ENCODE measurements around the gene CYP4B1.

CYP4B1 gene

DNA sequence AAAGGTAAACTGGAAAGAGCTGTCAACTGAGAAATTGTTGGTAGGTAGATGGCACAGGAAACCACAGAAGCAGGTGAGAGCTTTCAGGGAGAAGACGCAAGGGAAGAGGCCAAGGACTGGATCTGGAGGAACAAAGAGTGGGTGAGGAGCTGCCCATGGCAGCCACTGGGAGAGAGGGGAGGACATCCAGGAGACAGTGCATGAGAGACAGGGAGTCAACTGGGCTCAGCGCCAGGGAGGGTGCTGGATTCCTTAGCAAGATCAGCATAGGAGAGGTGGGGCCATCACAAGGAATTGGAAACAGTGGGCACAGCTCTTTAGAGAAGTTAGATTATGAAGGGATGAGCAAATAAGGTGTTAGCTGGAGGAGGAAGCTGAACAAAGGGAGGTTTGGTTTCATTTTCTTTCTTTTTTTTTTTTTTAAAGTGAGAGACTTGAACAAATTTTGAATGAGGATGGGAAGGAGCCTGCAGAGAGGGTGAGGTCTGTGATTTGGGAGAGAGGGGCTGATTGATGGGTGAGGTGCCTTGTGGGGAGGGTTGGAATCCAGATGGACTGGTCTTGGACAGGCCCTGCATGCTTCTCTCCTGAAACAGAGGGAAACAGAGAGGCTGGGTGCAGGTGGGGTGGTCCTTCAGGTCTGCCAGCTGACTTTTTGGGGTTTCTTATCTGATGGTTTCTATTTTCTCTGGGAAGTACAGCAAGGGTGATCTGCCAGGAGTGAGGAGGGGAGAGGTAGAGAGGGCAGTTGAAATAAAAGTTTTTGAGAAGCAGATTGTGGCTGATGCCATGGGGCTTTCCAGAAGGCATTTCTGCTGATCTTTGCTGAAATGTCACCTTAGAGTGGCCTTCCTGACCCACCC is 5.4 kb downstream of the CYP4B1 start:
- DNase-seq = no peak
- TF ChIP-seq GATA1 (IDR thresholded peaks at IDR 0.05; ENCODE audit: low read depth, low read length) = no peak
- TF ChIP-seq POLR2A (IDR thresholded peaks at IDR 0.05; ENCODE audit: low read length) = no peak

DNA sequence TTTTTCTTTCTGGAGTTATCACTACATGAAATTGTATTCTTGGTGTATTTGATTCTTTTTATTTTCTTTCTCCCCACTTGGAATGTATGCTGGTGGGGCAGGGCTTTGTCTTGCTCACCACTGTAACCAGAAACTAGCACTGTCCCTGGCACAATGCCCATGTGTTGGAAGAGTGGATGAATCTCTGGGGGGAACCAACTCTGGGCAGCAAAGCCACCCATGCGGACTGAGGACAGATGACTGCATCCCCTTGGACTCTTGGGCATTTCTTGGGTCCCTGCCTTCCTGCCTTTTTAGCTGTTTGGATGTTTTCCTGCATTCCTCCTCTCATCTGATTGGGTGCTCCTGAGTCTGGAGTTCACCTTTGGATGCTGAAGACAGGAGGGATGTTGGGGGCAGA is 6.1 kb downstream of the CYP4B1 start:
- no peak for TF ChIP-seq POLR2A (IDR thresholded peaks at IDR 0.05; ENCODE audit: low read length)
- no peak for TF ChIP-seq GATA1 (IDR thresholded peaks at IDR 0.05; ENCODE audit: low read depth, low read length)
- DNase-seq = no peak

DNA sequence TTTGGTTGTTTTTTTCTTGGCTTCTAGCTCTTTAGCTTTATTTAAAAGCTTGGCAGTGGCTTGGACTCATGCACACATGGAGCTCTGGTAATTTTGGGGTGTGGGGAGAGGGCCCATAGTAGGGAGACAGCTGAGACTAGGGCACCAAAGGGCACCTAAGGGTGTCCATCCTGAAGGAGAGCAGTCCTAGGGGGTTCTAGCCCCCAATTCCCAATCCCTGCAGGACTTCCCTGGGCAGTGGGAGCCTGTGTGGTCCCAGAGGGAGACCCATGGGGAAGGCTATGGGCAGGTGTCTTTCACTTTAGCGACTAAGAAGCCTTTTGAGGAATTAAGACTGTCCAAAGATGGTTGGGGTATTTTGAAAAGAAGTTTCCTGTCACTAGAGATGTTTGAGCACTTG is 6.9 kb downstream of the CYP4B1 start:
- TF ChIP-seq GATA1 (IDR thresholded peaks at IDR 0.05; ENCODE audit: low read depth, low read length) (no peak), POLR2A (IDR thresholded peaks at IDR 0.05; ENCODE audit: low read length) (no peak)
- DNase-seq = no peak

DNA sequence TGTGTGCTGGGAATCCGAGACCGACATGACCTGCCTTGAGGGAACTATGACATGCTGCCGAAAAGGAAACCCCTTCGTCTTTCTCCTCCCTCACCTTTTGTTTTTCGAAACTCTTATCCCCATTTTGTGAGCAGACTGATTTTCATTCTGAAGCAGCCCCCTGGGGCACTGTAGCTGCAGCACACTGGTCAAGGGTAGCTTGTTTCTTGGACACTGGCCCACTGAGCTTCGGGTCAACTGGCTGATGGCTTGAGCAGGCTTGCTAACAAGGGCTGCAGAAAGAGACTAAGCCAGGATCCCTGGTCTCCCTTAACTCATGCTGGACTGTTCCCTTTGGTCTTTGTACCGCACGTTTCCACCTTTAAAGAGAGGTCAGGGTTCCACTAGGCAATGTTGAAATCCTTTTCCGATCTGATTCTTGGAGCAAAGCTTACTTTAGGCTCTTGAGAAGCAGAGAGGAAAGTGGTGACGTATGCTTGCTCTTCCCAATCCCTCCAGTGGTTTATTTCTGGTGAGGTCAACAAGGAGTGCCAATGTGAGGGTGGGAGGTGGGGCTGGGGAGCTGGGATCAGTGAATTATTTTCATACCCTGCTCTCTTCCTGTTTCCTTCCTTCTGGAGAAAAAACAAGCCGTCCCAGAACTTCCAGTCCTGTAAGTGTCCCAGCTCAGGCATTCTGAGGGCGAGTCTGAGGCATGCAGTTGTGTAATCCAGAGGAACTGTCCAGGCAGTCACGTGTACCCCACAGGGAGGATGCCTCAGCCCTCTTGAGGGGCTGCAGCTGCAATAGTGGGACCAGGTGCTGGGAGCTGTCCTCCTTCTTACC is 7.6 kb downstream of the CYP4B1 start:
- TF ChIP-seq POLR2A (IDR thresholded peaks at IDR 0.05; ENCODE audit: low read length) = no peak
- TF ChIP-seq GATA1 (IDR thresholded peaks at IDR 0.05; ENCODE audit: low read depth, low read length) = no peak

DNA sequence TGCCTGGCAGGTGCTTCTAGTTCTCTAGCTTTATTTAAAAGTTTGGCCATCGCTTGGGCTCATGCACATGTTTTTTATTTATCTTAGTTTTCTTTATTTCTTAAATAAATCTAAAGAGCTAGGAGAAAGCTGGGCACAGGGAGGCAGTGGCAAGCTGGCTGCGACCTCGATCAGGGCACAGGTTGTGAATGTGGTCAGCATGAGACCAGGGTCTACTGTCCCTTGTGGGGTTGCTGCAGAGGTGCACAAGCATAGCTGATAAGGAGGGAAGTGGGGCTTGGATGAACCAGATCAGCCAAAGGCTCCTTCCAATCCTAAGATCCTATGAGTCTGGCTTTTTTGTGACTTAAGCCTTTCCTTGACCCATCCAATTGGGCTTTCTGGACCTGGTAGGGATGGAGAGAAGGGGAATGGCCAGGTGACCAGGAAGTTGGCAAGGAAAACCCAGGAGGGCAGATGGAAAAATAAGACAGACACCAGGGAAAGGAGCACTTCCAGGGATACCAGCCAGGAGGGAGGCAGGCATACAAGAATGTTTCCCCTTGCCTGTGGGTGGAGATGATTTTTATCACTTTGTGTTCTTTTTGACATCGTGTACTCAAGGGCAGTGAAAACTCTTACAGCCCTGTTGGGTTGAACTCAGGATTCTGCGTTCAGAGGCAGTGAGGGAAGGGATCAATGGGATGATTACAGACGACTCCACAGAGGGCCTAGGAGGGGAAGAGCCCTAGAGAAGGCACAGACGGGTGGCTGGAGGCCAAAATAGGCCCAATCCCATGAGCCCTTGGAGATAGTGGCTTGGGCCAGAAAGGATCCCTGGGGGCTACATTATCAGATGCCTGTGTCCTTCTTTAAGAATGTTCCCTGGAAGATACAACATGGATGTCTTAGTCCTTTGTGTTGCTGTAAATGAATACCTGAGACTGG is 8.5 kb downstream of the CYP4B1 start:
- no peak for DNase-seq

More for the DNA sequence above, 7.6 kb downstream of the CYP4B1 start:
- no peak for DNase-seq

DNA sequence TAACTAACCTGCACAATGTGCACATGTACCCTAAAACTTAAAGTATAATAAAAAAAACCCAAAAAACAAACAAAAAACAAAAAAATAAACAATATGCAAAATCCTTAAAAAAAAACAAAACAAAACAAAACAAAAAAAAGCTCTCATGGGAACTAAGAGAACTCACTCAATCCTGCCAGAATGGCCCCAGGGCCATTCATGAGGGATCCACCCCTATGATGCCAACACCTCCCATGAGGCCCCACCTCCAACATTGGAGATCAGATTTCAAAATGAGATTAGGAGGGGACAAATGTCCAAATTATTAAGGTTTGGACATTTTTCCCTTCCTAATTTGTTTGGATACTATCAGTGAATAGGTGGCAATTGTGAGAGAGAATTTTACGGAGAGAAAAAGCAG is 10.2 kb downstream of the CYP4B1 start:
- no peak for DNase-seq
- no peak for TF ChIP-seq POLR2A (IDR thresholded peaks at IDR 0.05; ENCODE audit: low read length)
- no peak for TF ChIP-seq GATA1 (IDR thresholded peaks at IDR 0.05; ENCODE audit: low read depth, low read length)

More for the DNA sequence above, 8.5 kb downstream of the CYP4B1 start:
- TF ChIP-seq GATA1 (IDR thresholded peaks at IDR 0.05; ENCODE audit: low read depth, low read length) = no peak
- no peak for TF ChIP-seq POLR2A (IDR thresholded peaks at IDR 0.05; ENCODE audit: low read length)

DNA sequence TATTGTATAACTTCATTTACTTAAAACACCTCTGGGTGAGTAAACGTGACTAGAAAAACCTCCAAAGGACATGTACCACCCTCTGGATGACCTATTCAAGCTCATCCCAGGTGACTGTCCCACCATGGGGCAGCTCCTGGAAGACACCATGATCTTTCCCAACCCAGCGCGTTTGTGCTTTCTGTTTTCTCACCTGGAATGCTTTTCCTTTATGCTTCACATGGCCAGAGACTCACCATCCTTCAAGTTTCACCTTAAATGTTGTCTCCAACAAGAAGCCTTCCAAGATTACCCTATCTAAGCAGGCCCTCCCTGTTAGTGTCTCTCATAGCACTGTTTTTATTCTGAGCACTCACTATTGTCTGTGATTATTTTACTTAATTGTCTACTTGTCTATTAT is 11.1 kb downstream of the CYP4B1 start:
- DNase-seq = no peak
- TF ChIP-seq GATA1 (IDR thresholded peaks at IDR 0.05; ENCODE audit: low read depth, low read length) (no peak), POLR2A (IDR thresholded peaks at IDR 0.05; ENCODE audit: low read length) (no peak)

DNA sequence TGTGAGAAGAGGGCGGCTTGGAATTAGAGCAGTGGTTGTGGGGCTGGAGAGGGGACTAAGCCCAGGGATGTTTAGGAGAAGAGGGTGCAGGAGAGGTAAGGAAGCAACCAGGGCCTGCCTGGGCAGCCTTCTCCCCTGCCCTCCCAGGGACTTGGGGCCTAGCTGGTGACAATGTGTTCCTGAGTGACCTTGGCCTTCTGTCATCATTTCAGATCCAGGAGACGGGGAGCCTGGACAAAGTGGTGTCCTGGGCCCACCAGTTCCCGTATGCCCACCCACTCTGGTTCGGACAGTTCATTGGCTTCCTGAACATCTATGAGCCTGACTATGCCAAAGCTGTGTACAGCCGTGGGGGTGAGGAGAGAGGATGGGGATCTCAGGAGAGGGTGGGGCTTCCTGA is 11.8 kb downstream of the CYP4B1 start:
- no peak for DNase-seq
- no peak for TF ChIP-seq POLR2A (IDR thresholded peaks at IDR 0.05; ENCODE audit: low read length)
- no peak for TF ChIP-seq GATA1 (IDR thresholded peaks at IDR 0.05; ENCODE audit: low read depth, low read length)

DNA sequence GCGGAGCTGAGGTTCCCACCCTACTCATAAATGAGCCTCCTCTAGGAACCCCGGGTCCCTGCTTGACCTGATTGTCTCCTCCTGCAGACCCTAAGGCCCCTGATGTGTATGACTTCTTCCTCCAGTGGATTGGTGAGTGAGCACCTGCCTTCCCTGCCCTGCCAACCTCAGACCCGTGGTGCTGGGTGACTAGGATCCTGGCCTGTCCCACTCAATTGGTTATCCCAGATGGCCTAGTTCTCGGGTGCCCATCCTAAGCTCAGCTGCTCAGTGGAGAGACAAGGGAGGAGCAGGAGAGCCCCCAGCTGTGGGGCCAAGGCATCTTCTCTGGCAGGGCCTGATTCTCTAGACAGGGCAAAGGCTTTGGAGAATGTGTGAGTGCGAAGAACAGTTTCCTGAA is 12.2 kb downstream of the CYP4B1 start:
- TF ChIP-seq GATA1 (IDR thresholded peaks at IDR 0.05; ENCODE audit: low read depth, low read length) (no peak), POLR2A (IDR thresholded peaks at IDR 0.05; ENCODE audit: low read length) (no peak)
- DNase-seq = no peak

DNA sequence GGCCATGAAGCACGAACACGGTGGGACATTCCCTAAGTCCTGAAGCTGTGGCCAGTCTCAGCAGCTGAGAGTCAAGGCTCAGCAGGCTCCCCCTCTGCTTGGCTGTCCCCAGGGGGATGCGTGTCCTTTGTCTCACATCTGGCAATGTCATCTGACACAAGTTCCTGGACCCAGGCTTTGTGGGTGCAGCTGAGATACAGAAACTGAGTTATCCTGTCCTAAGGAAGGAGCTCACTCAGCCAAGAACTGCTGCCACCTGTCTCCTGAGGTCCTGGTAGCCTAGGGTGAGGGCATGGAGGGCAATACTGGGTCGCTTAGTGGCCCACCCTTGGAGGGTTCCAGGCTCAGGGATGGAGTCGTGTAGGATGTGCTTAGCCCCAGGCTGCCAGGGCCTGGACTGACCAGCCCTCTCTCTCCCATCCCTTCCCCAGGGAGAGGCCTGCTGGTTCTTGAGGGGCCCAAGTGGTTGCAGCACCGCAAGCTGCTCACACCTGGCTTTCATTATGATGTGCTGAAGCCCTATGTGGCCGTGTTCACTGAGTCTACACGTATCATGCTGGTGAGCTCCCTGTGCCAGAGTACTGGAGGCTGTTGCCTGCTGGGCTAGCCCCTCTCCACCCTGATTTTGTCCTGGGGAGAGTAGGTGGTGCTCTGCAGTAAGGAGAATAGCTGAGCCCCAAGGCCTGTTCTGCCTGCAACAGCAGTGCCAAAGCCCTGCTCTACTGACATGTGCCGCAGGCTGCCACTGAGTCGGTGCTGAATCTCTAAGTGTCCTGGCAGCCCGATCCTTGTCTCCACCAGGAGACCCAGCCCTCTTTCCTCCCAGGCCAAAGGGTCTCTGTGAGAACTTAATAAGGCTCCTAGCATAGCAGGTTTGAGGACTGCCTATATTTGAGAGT is 13.5 kb downstream of the CYP4B1 start:
- no peak for DNase-seq
- TF ChIP-seq GATA1 (IDR thresholded peaks at IDR 0.05; ENCODE audit: low read depth, low read length) (no peak), POLR2A (IDR thresholded peaks at IDR 0.05; ENCODE audit: low read length) (no peak)

DNA sequence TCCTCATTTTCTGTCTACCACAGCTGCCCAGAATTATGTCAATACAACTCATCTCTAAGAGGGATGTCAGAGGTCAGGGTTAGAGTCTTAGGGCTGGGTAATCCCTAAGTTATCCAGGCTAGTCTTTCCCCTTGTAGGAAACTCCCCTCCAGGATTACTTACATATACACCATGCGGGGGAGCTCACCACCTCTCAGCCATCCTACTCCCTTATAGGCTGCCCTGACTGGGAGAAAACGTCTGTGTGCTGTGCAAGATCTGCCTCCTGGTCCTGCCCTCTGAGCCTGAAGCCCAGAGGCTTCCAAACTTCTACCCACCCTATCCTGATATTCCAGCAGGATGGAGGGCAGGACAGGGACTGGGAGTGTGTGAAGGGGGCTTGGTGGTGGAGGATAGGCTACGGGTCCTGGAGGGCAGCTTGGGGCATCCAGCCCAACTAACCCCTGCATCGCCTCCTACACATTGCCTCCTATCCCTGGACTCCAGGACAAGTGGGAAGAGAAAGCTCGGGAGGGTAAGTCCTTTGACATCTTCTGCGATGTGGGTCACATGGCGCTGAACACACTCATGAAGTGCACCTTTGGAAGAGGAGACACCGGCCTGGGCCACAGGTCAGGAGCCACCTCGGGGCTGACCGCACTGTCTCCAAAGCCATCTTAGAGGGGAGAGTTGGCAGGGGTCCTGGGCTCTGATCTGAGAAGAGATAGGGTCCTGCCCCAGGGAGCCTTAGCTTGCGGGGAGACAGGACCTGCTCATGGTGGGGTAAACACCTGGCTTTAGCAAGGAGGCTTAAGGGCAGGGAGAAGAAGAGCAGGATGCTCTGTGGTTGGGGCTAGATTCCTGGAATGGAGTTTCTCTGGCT is 14.4 kb downstream of the CYP4B1 start:
- no peak for DNase-seq
- TF ChIP-seq POLR2A (IDR thresholded peaks at IDR 0.05; ENCODE audit: low read length) (no peak), GATA1 (IDR thresholded peaks at IDR 0.05; ENCODE audit: low read depth, low read length) (no peak)

Data from erythroblast (primary cell).